ENCODE data around the gene PHLDB2. TPM values are rescaled to one million over a fixed set of nuclear protein-coding genes. Genes with fewer than 3 reads are reported as not detected.

The PHLDB2 gene
- total RNA-seq, 1 experiment from 2014 or later = 13.2 TPM

DNA sequence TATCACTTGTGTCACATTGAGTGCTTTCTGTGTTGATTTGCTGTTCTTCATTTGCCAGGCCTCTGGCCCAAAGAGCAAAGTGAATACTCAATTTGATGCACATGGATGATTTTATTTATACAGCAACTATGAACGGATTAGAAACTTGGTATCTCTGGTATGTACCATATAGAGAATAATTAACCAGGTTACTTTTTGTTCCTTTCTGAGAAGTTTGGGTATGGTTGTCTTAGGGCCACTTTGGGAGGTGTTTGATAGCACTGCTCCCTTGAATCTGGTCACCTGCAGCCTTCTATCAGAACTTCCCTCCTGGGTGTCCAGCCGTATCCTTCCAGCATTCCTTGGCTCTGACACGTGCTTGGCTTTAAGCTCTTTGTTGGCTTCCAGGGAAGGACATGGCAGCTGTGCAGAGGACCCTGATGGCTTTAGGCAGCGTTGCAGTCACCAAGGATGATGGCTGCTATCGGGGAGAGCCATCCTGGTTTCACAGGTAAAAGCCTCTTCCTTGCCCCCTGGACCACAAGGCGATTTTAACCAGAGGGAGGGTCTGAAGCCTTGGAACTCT is 152.4 kb downstream of the PHLDB2 start:
- H3K4ac ChIP-seq (ENCODE audit: low read depth, low read length) = no peak overlapping the region
- no peak overlapping the region for H2BK15ac ChIP-seq (ENCODE audit: low read depth, low read length)
- no peaks in the 10 kb centered on the region for H3K79me1 ChIP-seq (ENCODE audit: insufficient read depth, low read depth, low read length, poor library complexity, severe bottlenecking)
- H3T11ph ChIP-seq (ENCODE audit: low read length) = no peak overlapping the region
- H2BK20ac ChIP-seq (ENCODE audit: low read depth, low read length, poor library complexity, severe bottlenecking) = no peak overlapping the region
- H3K4me2 ChIP-seq (ENCODE audit: insufficient read depth, insufficient read length, low read length) = no peak overlapping the region
- no peak overlapping the region for H2BK12ac ChIP-seq (ENCODE audit: insufficient read length, low read depth, low read length)
- H3K9me3 ChIP-seq (ENCODE audit: control insufficient read depth, low read depth, low read length) = no peaks in the 10 kb centered on the region
- no peak overlapping the region for H4K5ac ChIP-seq (ENCODE audit: insufficient read length, low read depth, low read length)
- Mint-ChIP-seq H3K27me3 (ENCODE audit: low read depth) (no peaks in the 10 kb centered on the region), H3K4me1 (no peaks in the 10 kb centered on the region), H3K27ac (peak overlapping the region in 1 of 3 experiments; percentile 36; a peak in 1 of 7 replicates), H3K4me3 (no peak overlapping the region), H3K36me3 (ENCODE audit: insufficient read depth in 1 of 3, low read depth in 3 of 3) (peaks cover 0 to 3% (median 0%) of the 10 kb centered on the region in 3 experiments; a peak in 3 of 7 replicates), H3K9me3 (no peaks in the 10 kb centered on the region)
- DNase-seq = no peak
- H3K23ac ChIP-seq (ENCODE audit: insufficient read length, low read depth, low read length) = no peak overlapping the region
- H4K8ac ChIP-seq (replicated peaks; ENCODE audit: insufficient read length, low read depth, low read length) = no peak overlapping the region
- TF ChIP-seq, protein P1, sequence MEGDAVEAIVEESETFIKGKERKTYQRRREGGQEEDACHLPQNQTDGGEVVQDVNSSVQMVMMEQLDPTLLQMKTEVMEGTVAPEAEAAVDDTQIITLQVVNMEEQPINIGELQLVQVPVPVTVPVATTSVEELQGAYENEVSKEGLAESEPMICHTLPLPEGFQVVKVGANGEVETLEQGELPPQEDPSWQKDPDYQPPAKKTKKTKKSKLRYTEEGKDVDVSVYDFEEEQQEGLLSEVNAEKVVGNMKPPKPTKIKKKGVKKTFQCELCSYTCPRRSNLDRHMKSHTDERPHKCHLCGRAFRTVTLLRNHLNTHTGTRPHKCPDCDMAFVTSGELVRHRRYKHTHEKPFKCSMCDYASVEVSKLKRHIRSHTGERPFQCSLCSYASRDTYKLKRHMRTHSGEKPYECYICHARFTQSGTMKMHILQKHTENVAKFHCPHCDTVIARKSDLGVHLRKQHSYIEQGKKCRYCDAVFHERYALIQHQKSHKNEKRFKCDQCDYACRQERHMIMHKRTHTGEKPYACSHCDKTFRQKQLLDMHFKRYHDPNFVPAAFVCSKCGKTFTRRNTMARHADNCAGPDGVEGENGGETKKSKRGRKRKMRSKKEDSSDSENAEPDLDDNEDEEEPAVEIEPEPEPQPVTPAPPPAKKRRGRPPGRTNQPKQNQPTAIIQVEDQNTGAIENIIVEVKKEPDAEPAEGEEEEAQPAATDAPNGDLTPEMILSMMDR (conservative IDR thresholded peaks at IDR 0.05) = no peak
- H3K27me3 ChIP-seq (ENCODE audit: insufficient read depth, low read length) = no peaks in the 10 kb centered on the region
- WGBS (ENCODE audit: extremely low coverage, insufficient read length, low lambda C conversion rate) = no CpG with 5 or more reads among the region's 6 CpGs
- no peak overlapping the region for H2AK5ac ChIP-seq (ENCODE audit: insufficient read length, low read length)
- H3K18ac ChIP-seq (ENCODE audit: insufficient read length, low read depth, low read length) = no peak overlapping the region
- H3K9ac ChIP-seq (ENCODE audit: extremely low read depth, insufficient read length, low read length) = no peak overlapping the region
- no peak overlapping the region for H2BK5ac ChIP-seq (ENCODE audit: insufficient read length, low read length)
- no peaks in the 10 kb centered on the region for H3K4me1 ChIP-seq (ENCODE audit: insufficient read depth, low read length)
- H4K20me1 ChIP-seq (ENCODE audit: control insufficient read depth, insufficient read depth, insufficient read length) = no peaks in the 10 kb centered on the region
- no peak overlapping the region for H3K27ac ChIP-seq (ENCODE audit: insufficient read length, low read depth, low read length)
- H3K14ac ChIP-seq (ENCODE audit: insufficient read depth, low read length) = no peak overlapping the region
- H2BK120ac ChIP-seq (ENCODE audit: low read depth, low read length, poor library complexity, severe bottlenecking) = no peak overlapping the region
- no peak overlapping the region for H3K56ac ChIP-seq (ENCODE audit: insufficient read length, low read depth, low read length)
- H3K23me2 ChIP-seq (ENCODE audit: insufficient read length, low read depth, low read length, poor library complexity, severe bottlenecking) = no peaks in the 10 kb centered on the region
- no peak overlapping the region for H4K91ac ChIP-seq (ENCODE audit: insufficient read length, low read depth, low read length)
- H2AFZ ChIP-seq (ENCODE audit: low read length) = no peak overlapping the region
- no peaks in the 10 kb centered on the region for H3K79me2 ChIP-seq (ENCODE audit: insufficient read depth, low read length)

Measured in H9 (cell line).